GM21423 (cell line): ENCODE data around the gene CARD6.
"Not testable (repeated sequence)": the region's sequence is repeated elsewhere in the genome, so short reads cannot be mapped to it uniquely, and the experiment has no call there.

Experiments
- ATAC-seq: cut with Tn5 transposase; IDR thresholded peaks from one replicate; pipeline ENCODE4 v1.9.1; 2021; ENCODE audit warnings: mild to moderate bottlenecking, moderate library complexity; ENCODE audit not compliant: unreplicated experiment

Gene CARD6

GRCh38 chr5:40841068-40841805 lies at the start of gene CARD6:
Gene CARD6 (plus strand): TSS chr5:40841367. CDS start chr5:40841383, 16 bp downstream.
- peak; percentile 47 for ATAC-seq

- ATAC-seq = no peak
Observed at GRCh38 chr5:40791715-40792139, 49.4 kb upstream of the CARD6 start.

GRCh38 chr5:40792691-40793090 lies 48.5 kb upstream of the CARD6 start:
- not testable (repeated sequence) for ATAC-seq

- not testable (repeated sequence) for ATAC-seq
Observed at GRCh38 chr5:40794340-40794739, 46.8 kb upstream of the CARD6 start.

- not testable (repeated sequence) for ATAC-seq
Observed at GRCh38 chr5:40794877-40795276, 46.3 kb upstream of the CARD6 start.

GRCh38 chr5:40796487-40796889 lies 44.7 kb upstream of the CARD6 start:
- no peak for ATAC-seq

GRCh38 chr5:40797273-40798011 lies 43.7 kb upstream of the CARD6 start:
- ATAC-seq = peak; percentile 39

- ATAC-seq = peak; percentile 94
Observed at GRCh38 chr5:40798012-40798800, 43.0 kb upstream of the CARD6 start, which contains the start of gene PRKAA1. Gene PRKAA1 (minus strand): TSS chr5:40798374. CDS start chr5:40798189, 185 bp downstream.

- no peak for ATAC-seq
Observed at GRCh38 chr5:40798801-40799210, 42.4 kb upstream of the CARD6 start.

- no peak for ATAC-seq
Observed at GRCh38 chr5:40799258-40799657, 41.9 kb upstream of the CARD6 start.

GRCh38 chr5:40801771-40802562 lies 39.2 kb upstream of the CARD6 start:
- ATAC-seq = no peak

GRCh38 chr5:40812125-40812524 lies 29.0 kb upstream of the CARD6 start:
- no peak for ATAC-seq

- no peak for ATAC-seq
Observed at GRCh38 chr5:40813698-40814281, 27.4 kb upstream of the CARD6 start.

GRCh38 chr5:40823459-40823858 lies 17.7 kb upstream of the CARD6 start:
- ATAC-seq = no peak

GRCh38 chr5:40825461-40826043 lies 15.6 kb upstream of the CARD6 start:
- ATAC-seq = not testable (repeated sequence)

- ATAC-seq = no peak
Observed at GRCh38 chr5:40826489-40827187, 14.5 kb upstream of the CARD6 start.

GRCh38 chr5:40827188-40827977 lies 13.8 kb upstream of the CARD6 start:
- no peak for ATAC-seq

GRCh38 chr5:40828021-40828631 lies 13.0 kb upstream of the CARD6 start:
- ATAC-seq = no peak
